SK-N-SH treated with all-trans-retinoic acid at 6 μM for 48 hours (cell line): ENCODE data around the gene SF1.

Source experiments
- ARNTL ChIP-seq: fragments of 450-650 bp; formaldehyde crosslinking; IDR thresholded peaks from 2 replicates; pipeline ENCODE4 v1.5.0; 2020; ENCODE audit warnings: low read depth, mild to moderate bottlenecking, moderate library complexity, borderline replicate concordance
- CREB5 ChIP-seq: fragments of 250-450 bp; sonication (Bioruptor Pico); IDR thresholded peaks from 2 replicates; pipeline ENCODE4 v1.5.1; 2020; ENCODE audit warnings: low read depth, mild to moderate bottlenecking, moderate library complexity
- ISL1 ChIP-seq: fragments of 250-450 bp; sonication (Bioruptor Pico); IDR thresholded peaks from 2 replicates; pipeline ENCODE4 v2.1.2; 2022; ENCODE audit warnings: mild to moderate bottlenecking, moderate library complexity
- OSR1 ChIP-seq: fragments of 250-450 bp; sonication (Bioruptor Pico); IDR thresholded peaks from 2 replicates; pipeline ENCODE4 v1.8.0; 2022; ENCODE audit warnings: moderate library complexity, mild to moderate bottlenecking, inconsistent platforms
- PPARA ChIP-seq: fragments of 250-450 bp; sonication (Bioruptor Pico); IDR thresholded peaks from 2 replicates; pipeline ENCODE4 v1.5.0; 2020; ENCODE audit warnings: mild to moderate bottlenecking, borderline replicate concordance
- RARB ChIP-seq: fragments of 250-450 bp; sonication (Bioruptor Pico); IDR thresholded peaks from 2 replicates; pipeline ENCODE4 v1.8.0; 2021; ENCODE audit warnings: mild to moderate bottlenecking, moderate library complexity
- TCF4 ChIP-seq: fragments of 250-450 bp; sonication (Bioruptor Pico); IDR thresholded peaks from 2 replicates; pipeline ENCODE4 v1.8.0; 2021; ENCODE audit warnings: mild to moderate bottlenecking, moderate library complexity, borderline replicate concordance
- TOX ChIP-seq: fragments of 250-450 bp; sonication (Bioruptor Pico); IDR thresholded peaks from 2 replicates; pipeline ENCODE4 v1.8.0; 2021; ENCODE audit warnings: mild to moderate bottlenecking, moderate library complexity, borderline replicate concordance
- ZFP3 ChIP-seq: fragments of 250-450 bp; sonication (Bioruptor Pico); IDR thresholded peaks from 2 replicates; pipeline ENCODE4 v1.5.0; 2020; ENCODE audit warnings: mild to moderate bottlenecking, moderate library complexity
- ZFP30 ChIP-seq: fragments of 450-650 bp; formaldehyde crosslinking; IDR thresholded peaks from 2 replicates; pipeline ENCODE4 v1.5.0; 2022; ENCODE audit warnings: mild to moderate bottlenecking, moderate library complexity
- TF ChIP-seq, protein P1 (sequence below): fragments of 250-450 bp; sonication (Bioruptor Pico); IDR thresholded peaks from 2 replicates; pipeline ENCODE4 v1.5.0; 2020; ENCODE audit warnings: mild to moderate bottlenecking, moderate library complexity
- TF ChIP-seq, protein P2 (sequence below): fragments of 250-450 bp; sonication (Bioruptor Pico); IDR thresholded peaks from 2 replicates; pipeline ENCODE4 v1.8.0; 2020; ENCODE audit warnings: mild to moderate bottlenecking, moderate library complexity, borderline replicate concordance

DNA sequence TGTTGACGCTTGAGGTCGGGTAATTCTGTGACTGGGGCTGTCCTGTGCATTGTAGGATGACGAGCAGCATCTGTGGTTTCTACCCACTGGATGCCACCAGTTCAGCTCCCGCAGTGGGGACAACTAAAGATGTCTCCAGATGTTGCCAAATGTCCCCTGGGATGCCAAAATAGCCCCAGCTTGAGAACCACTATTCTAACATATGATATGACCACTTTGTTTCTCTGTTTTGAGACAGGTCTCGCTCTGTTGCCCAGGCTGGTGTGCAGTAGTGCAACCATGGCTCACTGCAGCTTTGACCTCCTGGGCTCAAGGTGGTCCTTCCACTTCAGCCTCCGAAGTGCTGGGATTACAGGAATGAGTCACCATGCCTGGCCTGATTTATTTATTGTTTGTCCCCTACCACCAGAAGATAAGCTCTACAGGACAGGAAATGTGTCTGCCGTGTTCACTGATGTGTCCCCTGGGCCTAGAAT, 36.4 kb upstream of the SF1 start:
- TF ChIP-seq OSR1 (CRISPR knock-in tag) (no peak), CREB5 (CRISPR knock-in tag) (no peak), ZFP30 (CRISPR knock-in tag) (no peak), ZFP3 (no peak), ARNTL (CRISPR knock-in tag) (no peak), TCF4 (no peak), PPARA (no peak), ISL1 (CRISPR knock-in tag) (no peak), RARB (CRISPR knock-in tag) (no peak), TOX (CRISPR knock-in tag) (no peak)
- TF ChIP-seq, protein P1, sequence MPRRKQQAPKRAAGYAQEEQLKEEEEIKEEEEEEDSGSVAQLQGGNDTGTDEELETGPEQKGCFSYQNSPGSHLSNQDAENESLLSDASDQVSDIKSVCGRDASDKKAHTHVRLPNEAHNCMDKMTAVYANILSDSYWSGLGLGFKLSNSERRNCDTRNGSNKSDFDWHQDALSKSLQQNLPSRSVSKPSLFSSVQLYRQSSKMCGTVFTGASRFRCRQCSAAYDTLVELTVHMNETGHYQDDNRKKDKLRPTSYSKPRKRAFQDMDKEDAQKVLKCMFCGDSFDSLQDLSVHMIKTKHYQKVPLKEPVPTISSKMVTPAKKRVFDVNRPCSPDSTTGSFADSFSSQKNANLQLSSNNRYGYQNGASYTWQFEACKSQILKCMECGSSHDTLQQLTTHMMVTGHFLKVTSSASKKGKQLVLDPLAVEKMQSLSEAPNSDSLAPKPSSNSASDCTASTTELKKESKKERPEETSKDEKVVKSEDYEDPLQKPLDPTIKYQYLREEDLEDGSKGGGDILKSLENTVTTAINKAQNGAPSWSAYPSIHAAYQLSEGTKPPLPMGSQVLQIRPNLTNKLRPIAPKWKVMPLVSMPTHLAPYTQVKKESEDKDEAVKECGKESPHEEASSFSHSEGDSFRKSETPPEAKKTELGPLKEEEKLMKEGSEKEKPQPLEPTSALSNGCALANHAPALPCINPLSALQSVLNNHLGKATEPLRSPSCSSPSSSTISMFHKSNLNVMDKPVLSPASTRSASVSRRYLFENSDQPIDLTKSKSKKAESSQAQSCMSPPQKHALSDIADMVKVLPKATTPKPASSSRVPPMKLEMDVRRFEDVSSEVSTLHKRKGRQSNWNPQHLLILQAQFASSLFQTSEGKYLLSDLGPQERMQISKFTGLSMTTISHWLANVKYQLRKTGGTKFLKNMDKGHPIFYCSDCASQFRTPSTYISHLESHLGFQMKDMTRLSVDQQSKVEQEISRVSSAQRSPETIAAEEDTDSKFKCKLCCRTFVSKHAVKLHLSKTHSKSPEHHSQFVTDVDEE (CRISPR knock-in tag) = no peak
- TF ChIP-seq, protein P2, sequence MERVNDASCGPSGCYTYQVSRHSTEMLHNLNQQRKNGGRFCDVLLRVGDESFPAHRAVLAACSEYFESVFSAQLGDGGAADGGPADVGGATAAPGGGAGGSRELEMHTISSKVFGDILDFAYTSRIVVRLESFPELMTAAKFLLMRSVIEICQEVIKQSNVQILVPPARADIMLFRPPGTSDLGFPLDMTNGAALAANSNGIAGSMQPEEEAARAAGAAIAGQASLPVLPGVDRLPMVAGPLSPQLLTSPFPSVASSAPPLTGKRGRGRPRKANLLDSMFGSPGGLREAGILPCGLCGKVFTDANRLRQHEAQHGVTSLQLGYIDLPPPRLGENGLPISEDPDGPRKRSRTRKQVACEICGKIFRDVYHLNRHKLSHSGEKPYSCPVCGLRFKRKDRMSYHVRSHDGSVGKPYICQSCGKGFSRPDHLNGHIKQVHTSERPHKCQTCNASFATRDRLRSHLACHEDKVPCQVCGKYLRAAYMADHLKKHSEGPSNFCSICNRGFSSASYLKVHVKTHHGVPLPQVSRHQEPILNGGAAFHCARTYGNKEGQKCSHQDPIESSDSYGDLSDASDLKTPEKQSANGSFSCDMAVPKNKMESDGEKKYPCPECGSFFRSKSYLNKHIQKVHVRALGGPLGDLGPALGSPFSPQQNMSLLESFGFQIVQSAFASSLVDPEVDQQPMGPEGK (CRISPR knock-in tag) = no peak
